Stimulated activated CD4-positive, alpha-beta T cell treated with anti-CD3 and anti-CD28 coated beads, Interleukin-1b, Interleukin-23, amount 100 ng/mL, for 48 hours (primary cell): ENCODE data around the gene DYRK1A.

Source experiments
- DNase-seq: peaks from one replicate; pipeline ENCODE4 v3.0.0-alpha.2; 2020

DYRK1A gene

GRCh38 chr21:37365517-37366481 is 774 bp upstream of the DYRK1A start:
- peak; percentile 52 for DNase-seq

GRCh38 chr21:37367336-37367702 is 746 bp downstream of the DYRK1A start:
- DNase-seq, result no peak

GRCh38 chr21:37367703-37368540 is 1.3 kb downstream of the DYRK1A start:
- peak; percentile 33 for DNase-seq

- no peak for DNase-seq
These were observed 2.1 kb downstream of the DYRK1A start for GRCh38 chr21:37368541-37369279.

GRCh38 chr21:37369307-37369854 is 2.8 kb downstream of the DYRK1A start:
- no peak for DNase-seq

- no peak for DNase-seq
These were observed 3.8 kb downstream of the DYRK1A start for GRCh38 chr21:37370152-37371040.

- DNase-seq, result no peak
These were observed 4.4 kb downstream of the DYRK1A start for GRCh38 chr21:37371041-37371397.

GRCh38 chr21:37372127-37372731 is 5.7 kb downstream of the DYRK1A start:
- no peak for DNase-seq

- no peak for DNase-seq
These were observed 6.4 kb downstream of the DYRK1A start for GRCh38 chr21:37372951-37373350.

- DNase-seq, result no peak
These were observed 7.0 kb downstream of the DYRK1A start for GRCh38 chr21:37373539-37373938.

- no peak for DNase-seq
These were observed 7.5 kb downstream of the DYRK1A start for GRCh38 chr21:37374027-37374426.

- DNase-seq, result no peak
These were observed 9.4 kb downstream of the DYRK1A start for GRCh38 chr21:37375866-37376574.

GRCh38 chr21:37378700-37379139 is 12.1 kb downstream of the DYRK1A start:
- no peak for DNase-seq

GRCh38 chr21:37380349-37381323 is 14.1 kb downstream of the DYRK1A start:
- DNase-seq, result no peak

- no peak for DNase-seq
These were observed 15.5 kb downstream of the DYRK1A start for GRCh38 chr21:37381883-37382585.

GRCh38 chr21:37383086-37383485 is 16.5 kb downstream of the DYRK1A start:
- DNase-seq, result no peak

- DNase-seq, result no peak
These were observed 17.3 kb downstream of the DYRK1A start for GRCh38 chr21:37383784-37384311.

- DNase-seq, result no peak
These were observed 17.8 kb downstream of the DYRK1A start for GRCh38 chr21:37384416-37384815.
